H1 (cell line): ENCODE data around the gene ADD1. TPM values are rescaled to one million over a fixed set of nuclear protein-coding genes. Genes with fewer than 3 reads are reported as not detected.

Source experiments
- CTCF ChIA-PET: fragments of 300-600 bp; sonication (Branson Sonifier 250); formaldehyde crosslinking; loops from one replicate; lab custom pipeline; 2021; ENCODE audit not compliant: partially characterized antibody; lab: Charles Lee
- POLR2A ChIA-PET: fragments of 300-600 bp; sonication (Branson Sonifier 250); formaldehyde crosslinking; loops from one replicate; lab custom pipeline; 2021; ENCODE audit warnings: inconsistent platforms; ENCODE audit not compliant: partially characterized antibody; lab: Charles Lee
- DNase-seq, 2 experiments: peaks; one replicate each; pipeline versions ENCODE4 v3.0.0 to v3.0.0-alpha.2; 2010 to 2022; ENCODE audit warnings: low spot score in 2 of 2, low read depth in 1 of 2, mixed read lengths in 1 of 2
- FAIRE-seq: peaks from 2 replicates; lab custom pipeline; 2011; peaks lifted over from hg19 to GRCh38; lab: Jason Lieb, UNC
- H2AFZ ChIP-seq: 2 replicates; pipeline ENCODE4 v1.8.1; 2012; ENCODE audit warnings: low read length, inconsistent platforms
- H2AK5ac ChIP-seq: 2 replicates; pipeline ENCODE4 v1.6.1; 2013; ENCODE audit warnings: low read depth, low read length
- H2BK120ac ChIP-seq: replicated peaks from 2 replicates; pipeline ENCODE3; 2013; ENCODE audit warnings: low read depth, low read length, inconsistent platforms
- H2BK12ac ChIP-seq: 2 replicates; pipeline ENCODE4 v1.6.1; 2013; ENCODE audit warnings: low read depth, low read length
- H2BK15ac ChIP-seq: 2 replicates; pipeline ENCODE4 v1.6.1; 2013; ENCODE audit warnings: low read length
- H2BK20ac ChIP-seq: 2 replicates; pipeline ENCODE4 v1.6.1; 2013; ENCODE audit warnings: low read length
- H2BK5ac ChIP-seq: 2 replicates; pipeline ENCODE4 v1.6.1; 2013; ENCODE audit warnings: low read depth, low read length
- H3K14ac ChIP-seq: 2 replicates; pipeline ENCODE4 v1.6.1; 2013; ENCODE audit warnings: inconsistent platforms; ENCODE audit not compliant: insufficient read length
- H3K18ac ChIP-seq: 2 replicates; pipeline ENCODE4 v1.6.1; 2013; ENCODE audit warnings: low read length; ENCODE audit errors: extremely low read depth
- H3K23ac ChIP-seq: 2 replicates; pipeline ENCODE4 v1.6.1; 2013; ENCODE audit warnings: inconsistent platforms; ENCODE audit not compliant: insufficient read length
- H3K23me2 ChIP-seq: 2 replicates; pipeline ENCODE4 v1.6.1; 2013; ENCODE audit warnings: low read depth, low read length
- H3K27ac ChIP-seq: 2 replicates; pipeline ENCODE4 v1.6.1; 2011; ENCODE audit warnings: low read depth, low read length, inconsistent platforms
- H3K27me3 ChIP-seq, 4 experiments: replicated peaks in 1 of 4; 1 replicate in 1 of 4; 2 replicates in 3 of 4; pipeline versions ENCODE4 v1.6.1 to v1.8.1; 2011 to 2013; ENCODE audit warnings: low read length in 3 of 4, mild to moderate bottlenecking in 3 of 4, inconsistent platforms in 2 of 4, mixed read lengths in 2 of 4, moderate library complexity in 1 of 4; ENCODE audit not compliant: control insufficient read depth in 3 of 4, insufficient read depth in 3 of 4; ENCODE audit errors: extremely low read depth in 1 of 4
- H3K36me3 ChIP-seq, 4 experiments: 2 replicates each; pipeline versions ENCODE4 v1.6.1 to v1.8.1; 2011 to 2013; ENCODE audit warnings: mild to moderate bottlenecking in 4 of 4, low read length in 3 of 4, moderate library complexity in 2 of 4, control low read depth in 1 of 4, inconsistent platforms in 1 of 4; ENCODE audit not compliant: insufficient read depth in 4 of 4, control insufficient read depth in 2 of 4
- H3K4ac ChIP-seq: replicated peaks from 2 replicates; pipeline ENCODE3; 2013; ENCODE audit warnings: low read length, low read depth, mixed read lengths, inconsistent platforms; ENCODE audit not compliant: insufficient read length
- H3K4me1 ChIP-seq, 4 experiments: replicated peaks in 1 of 4; 1 replicate in 1 of 4; 2 replicates in 3 of 4; pipeline versions ENCODE4 v1.6.1 to v1.8.1; 2011 to 2013; ENCODE audit warnings: low read length in 3 of 4, inconsistent platforms in 2 of 4, mixed read lengths in 1 of 4; ENCODE audit not compliant: insufficient read depth in 4 of 4, control insufficient read depth in 3 of 4
- H3K4me2 ChIP-seq, 2 experiments: 2 replicates each; pipeline versions ENCODE4 v1.6.1 to v1.8.1; 2011 to 2013; ENCODE audit warnings: low read depth in 2 of 2, low read length in 2 of 2, control low read depth in 1 of 2, inconsistent platforms in 1 of 2, mild to moderate bottlenecking in 1 of 2; ENCODE audit not compliant: insufficient read depth in 1 of 2
- H3K4me3 ChIP-seq, 4 experiments: fragments of 200-600, 300-600 bp in 1 of 4; sonication (generic), shearing (Covaris generic), sonication (Bioruptor Twin) in 1 of 4; 2 replicates each; pipeline versions ENCODE4 v1.5.1 to v1.8.1; 2011 to 2016; ENCODE audit warnings: low read length in 4 of 4, low read depth in 3 of 4, control low read depth in 2 of 4, inconsistent platforms in 2 of 4, mild to moderate bottlenecking in 2 of 4, mixed read lengths in 1 of 4, moderate library complexity in 1 of 4; ENCODE audit not compliant: insufficient read depth in 2 of 4; ENCODE audit errors: extremely low read depth in 1 of 4
- H3K56ac ChIP-seq: replicated peaks from 2 replicates; pipeline ENCODE3; 2013; ENCODE audit warnings: low read depth, mild to moderate bottlenecking, mixed read lengths, low read length, inconsistent platforms; ENCODE audit not compliant: insufficient read length
- H3K79me1 ChIP-seq: 2 replicates; pipeline ENCODE4 v1.6.1; 2013; ENCODE audit warnings: low read depth, low read length, control low read depth
- H3K79me2 ChIP-seq, 2 experiments: 2 replicates each; pipeline versions ENCODE4 v1.6.1 to v1.8.1; 2012 to 2013; ENCODE audit warnings: low read length in 2 of 2, mild to moderate bottlenecking in 2 of 2, inconsistent platforms in 1 of 2; ENCODE audit not compliant: insufficient read depth in 2 of 2, control insufficient read depth in 1 of 2
- H3K9ac ChIP-seq, 4 experiments: replicated peaks in 1 of 4; 1 replicate in 1 of 4; 2 replicates in 3 of 4; pipeline versions ENCODE4 v1.6.1 to v1.8.1; 2011 to 2013; ENCODE audit warnings: low read depth in 3 of 4, low read length in 3 of 4, control low read depth in 2 of 4, mild to moderate bottlenecking in 2 of 4, moderate library complexity in 2 of 4, inconsistent platforms in 1 of 4; ENCODE audit errors: extremely low read depth in 1 of 4
- H3K9me3 ChIP-seq, 2 experiments: 2 replicates each; pipeline versions ENCODE4 v1.6.1 to v1.8.1; 2012 to 2013; ENCODE audit warnings: mild to moderate bottlenecking in 2 of 2, moderate library complexity in 2 of 2, control low read depth in 1 of 2, inconsistent platforms in 1 of 2, low read depth in 1 of 2, low read length in 1 of 2, mixed read lengths in 1 of 2; ENCODE audit not compliant: insufficient read depth in 2 of 2
- H4K20me1 ChIP-seq, 2 experiments: replicated peaks in 1 of 2; 2 replicates each; pipeline versions ENCODE3 to v1.8.1; 2011 to 2013; ENCODE audit warnings: inconsistent platforms in 2 of 2, low read length in 2 of 2, mild to moderate bottlenecking in 1 of 2; ENCODE audit not compliant: insufficient read depth in 2 of 2, control insufficient read depth in 1 of 2
- H4K5ac ChIP-seq: 2 replicates; pipeline ENCODE4 v1.6.1; 2013; ENCODE audit warnings: low read length, low read depth, mixed read lengths, inconsistent platforms; ENCODE audit not compliant: insufficient read length
- H4K8ac ChIP-seq: 2 replicates; pipeline ENCODE4 v1.8.0; 2013; ENCODE audit warnings: mild to moderate bottlenecking, moderate library complexity, low read length, inconsistent platforms; ENCODE audit not compliant: insufficient read depth; ENCODE audit errors: extremely low read depth
- H4K91ac ChIP-seq: replicated peaks from 2 replicates; pipeline ENCODE3; 2013; ENCODE audit warnings: low read length, mixed read lengths, inconsistent platforms; ENCODE audit not compliant: insufficient read length
- BACH1 ChIP-seq: IDR thresholded peaks from 2 replicates; pipeline ENCODE4 v1.6.1; 2012; ENCODE audit warnings: low read length, improper control_type of control experiment
- JUN ChIP-seq: IDR thresholded peaks from 2 replicates; pipeline ENCODE4 v1.6.1; 2011; ENCODE audit warnings: low read depth, mild to moderate bottlenecking, improper control_type of control experiment, low read length
- JUND ChIP-seq: IDR thresholded peaks from 2 replicates; pipeline ENCODE4 v1.6.1; 2011; ENCODE audit warnings: mild to moderate bottlenecking, improper control_type of control experiment, low read length
- KDM5A ChIP-seq: fragments of 200-600 bp; IDR thresholded peaks from 2 replicates; pipeline ENCODE4 v1.7.1; 2012; ENCODE audit warnings: mild to moderate bottlenecking, low read length, inconsistent platforms, mixed read lengths
- POLR2A ChIP-seq, 2 experiments: IDR thresholded peaks; 1 replicate in 1 of 2; 2 replicates in 1 of 2; pipeline ENCODE4 v1.6.1; 2011; ENCODE audit warnings: low read depth in 2 of 2, low read length in 2 of 2, mild to moderate bottlenecking in 2 of 2; ENCODE audit errors: control extremely low read depth in 1 of 2
- RAD21 ChIP-seq, 2 experiments: IDR thresholded peaks in 1 of 2; conservative IDR thresholded peaks in 1 of 2; 2 replicates each; pipeline ENCODE4 v1.6.1; 2011; ENCODE audit warnings: low read depth in 2 of 2, low read length in 2 of 2, improper control_type of control experiment in 1 of 2, inconsistent platforms in 1 of 2, mild to moderate bottlenecking in 1 of 2, moderate library complexity in 1 of 2
- SP2 ChIP-seq: IDR thresholded peaks from 2 replicates; pipeline ENCODE4 v1.6.1; 2012; ENCODE audit warnings: mild to moderate bottlenecking, low read length, inconsistent platforms
- TAF1 ChIP-seq: IDR thresholded peaks from 2 replicates; pipeline ENCODE4 v1.6.1; 2011; ENCODE audit warnings: mild to moderate bottlenecking, low read depth, low read length
- WGBS, 2 experiments: shearing (Covaris generic) in 1 of 2; methylation state at CpG; one replicate each; pipeline versions ENCODE4 v1.1.6 to v1.1.7; 2013 to 2015; ENCODE audit warnings: low lambda C conversion rate in 2 of 2, mixed read lengths in 2 of 2, inconsistent platforms in 1 of 2, low coverage in 1 of 2, missing lambda C conversion rate in 1 of 2; ENCODE audit not compliant: insufficient replicate concordance in 2 of 2, insufficient coverage in 1 of 2, insufficient read length in 1 of 2; ENCODE audit errors: extremely low coverage in 1 of 2, missing lambda C conversion rate in 1 of 2; 5-methylcytosine and 5-hydroxymethylcytosine counted together
- polyA plus RNA-seq, 7 experiments: library from polyadenylated mRNA; depleted of rRNA in 3 of 7; stranded (reverse) in 5 of 7; unstranded in 2 of 7; fragments of >200 nt in 5 of 7; fragments of 200-250 nt in 2 of 7; gene quantifications; 1 replicate in 5 of 7; 2 replicates in 1 of 7; 4 replicates in 1 of 7; pipeline versions ENCODE4 v1.2.1 to v1.2.3, GENCODE V29; 2011 to 2013; ENCODE audit warnings: missing spikeins in 2 of 7, mixed read lengths in 2 of 7
- total RNA-seq: library from RNA; stranded (reverse); fragmentation: NEBNext Ultra II Directional; extraction: Animal tissue kit (Norgen Biotek cat#: 25700); gene quantifications from 2 replicates; pipeline ENCODE4 v1.2.1, GENCODE V29; 2021
- TF ChIP-seq, protein P1 (sequence below): IDR thresholded peaks from 2 replicates; pipeline ENCODE4 v1.6.1; 2012; ENCODE audit warnings: inconsistent platforms

The ADD1 gene
- total and polyA plus RNA-seq, 2 of the 8 experiments (the other 6 are each of a cell fraction or from before 2014, with no cell fraction given) = 113 to 143 TPM

GRCh38 chr4:2800691-2801596 lies 42.7 kb upstream of the ADD1 start:
- Histone ChIP-seq H3K4me2 (peak overlapping the region; percentile 30 to 46; a peak in 3 of 4 replicates), H3K79me1 (no peaks in the 10 kb centered on the region), H2BK12ac (peak overlapping the region; percentile 27; the same call in 1 of the 2 replicates), H4K8ac (peak overlapping the region; percentile 51; the same call in 1 of the 2 replicates), H3K14ac (no peak overlapping the region), H3K56ac (no peak overlapping the region), H2AK5ac (no peak overlapping the region), H3K9ac (no peak overlapping the region; a peak in 1 of 7 replicates), H3K79me2 (no peaks in the 10 kb centered on the region), H3K36me3 (no peaks in the 10 kb centered on the region), H3K4ac (no peak overlapping the region), H3K4me3 (no peak overlapping the region; a peak in 1 of 8 replicates)
- POLR2A ChIA-PET = interaction anchor here (0.6 to 6.6 kb wide), 9 partner anchors 9 to 1252 kb away, joined by 3 to 48 read pairs (median 4); partner anchors contain the start of genes GRK4 and NOP14
- DNase-seq = peak in 1 of 2 experiments; percentile 80
- 50% methylated on average over 27 of the region's 29 CpGs; no CpG with 5 or more reads in 1 of the 2 experiments for WGBS, 2 experiments
- no peak for FAIRE-seq
- TF ChIP-seq TAF1 = peak; percentile 33; the same call in 1 of the 2 replicates
- no peak for TF ChIP-seq SP2
- TF ChIP-seq BACH1 = no peak
- peak in 1 of 2 experiments; percentile 59; a peak in 1 of 3 replicates for TF ChIP-seq POLR2A (IDR thresholded peaks at IDR 0.05; ENCODE audit: control extremely low read depth in 1 of 2, low read depth in 2 of 2, low read length in 2 of 2)
- TF ChIP-seq JUND = 0 out of 2 replicates have a peak, but pooled peaks have one; percentile 58
- no peak for TF ChIP-seq KDM5A
- TF ChIP-seq, protein P1, sequence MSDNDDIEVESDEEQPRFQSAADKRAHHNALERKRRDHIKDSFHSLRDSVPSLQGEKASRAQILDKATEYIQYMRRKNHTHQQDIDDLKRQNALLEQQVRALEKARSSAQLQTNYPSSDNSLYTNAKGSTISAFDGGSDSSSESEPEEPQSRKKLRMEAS = no peak
- TF ChIP-seq RAD21 (IDR thresholded peaks at IDR 0.05 in 1 of 2, conservative IDR thresholded peaks at IDR 0.05 in 1 of 2; ENCODE audit: low read depth in 2 of 2, low read length in 2 of 2) = no peak
- no peak for TF ChIP-seq JUN
- TF ChIP-seq, all 59 proteins: peak for 3
- H2BK20ac ChIP-seq = no peak overlapping the region
- no peaks in the 10 kb centered on the region for H3K27me3 ChIP-seq
- no peak overlapping the region for H3K27ac ChIP-seq
- no peak overlapping the region for H2AFZ ChIP-seq
- H2BK15ac ChIP-seq = no peak overlapping the region
- peaks cover 1 to 3% of the 10 kb centered on the region in 2 experiments for H4K20me1 ChIP-seq
- H3K23me2 ChIP-seq = no peaks in the 10 kb centered on the region
- no peaks in the 10 kb centered on the region for H3K9me3 ChIP-seq
- peak overlapping the region; percentile 80; the same call in 1 of the 2 replicates for H2BK5ac ChIP-seq
- H3K18ac ChIP-seq = peak overlapping the region; percentile 25
- H3K4me1 ChIP-seq = peaks cover 0 to 15% (median 10%) of the 10 kb centered on the region in 4 experiments; a peak in 4 of 7 replicates
- CTCF ChIA-PET = interaction anchor here (0.6 to 2.1 kb wide), 10 partner anchors 10 to 313 kb away, joined by 3 to 9 read pairs (median 3); no protein-coding TSS in a partner anchor
- no peak overlapping the region for H2BK120ac ChIP-seq
- peak overlapping the region; percentile 80 for H4K91ac ChIP-seq
- no peak overlapping the region for H4K5ac ChIP-seq
- H3K23ac ChIP-seq = no peak overlapping the region
